Transverse colon (tissue), 3 donors: Measurements from ENCODE around the gene SPECC1.
"Not testable (repeated sequence)": the region's sequence is repeated elsewhere in the genome, so short reads cannot be mapped to it uniquely, and the experiment has no call there.

ENCODE experiments used
- CTCF ChIP-seq, 5 experiments: fragments of 200-600 bp in 3 of 5; fragments of 450-650 bp in 2 of 5; sonication (generic) in 3 of 5; IDR thresholded peaks; 1 replicate in 2 of 5; 2 replicates in 3 of 5; pipeline ENCODE4 v1.5.1; 2016 to 2017; ENCODE audit warnings: antibody characterized with exemption in 5 of 5, inconsistent platforms in 3 of 5, mild to moderate bottlenecking in 2 of 5, moderate library complexity in 1 of 5
- EP300 ChIP-seq: sonication (generic); formaldehyde crosslinking; IDR thresholded peaks from one replicate; pipeline ENCODE4 v1.6.1; 2017; ENCODE audit warnings: antibody characterized with exemption, low read depth

GRCh38 chr17:20363846-20364245 lies 354.7 kb downstream of the SPECC1 start:
- not testable (repeated sequence) for TF ChIP-seq CTCF (IDR thresholded peaks at IDR 0.05); EP300
